HG03097 (cell line): ENCODE results near the gene OSTC.
"Not testable (repeated sequence)": the region's sequence is repeated elsewhere in the genome, so short reads cannot be mapped to it uniquely, and the experiment has no call there.

Source experiments
- ATAC-seq: cut with Tn5 transposase; IDR thresholded peaks from one replicate; pipeline ENCODE4 v1.9.1; 2021; ENCODE audit not compliant: unreplicated experiment, low FRiP score

OSTC gene

GRCh38 chr4:108709722-108710121 is 59.3 kb downstream of the OSTC start:
- ATAC-seq: no peak

GRCh38 chr4:108710578-108710977 is 60.2 kb downstream of the OSTC start:
- not testable (repeated sequence) for ATAC-seq

- no peak for ATAC-seq
Measured at GRCh38 chr4:108714880-108715279, 64.5 kb downstream of the OSTC start.

GRCh38 chr4:108716340-108716739 is 65.9 kb downstream of the OSTC start:
- no peak for ATAC-seq

GRCh38 chr4:108717386-108717785 is 67.0 kb downstream of the OSTC start:
- no peak for ATAC-seq
